H1 (cell line): ENCODE measurements around the gene JAKMIP1. TPM values are rescaled to one million over a fixed set of nuclear protein-coding genes. Genes with fewer than 3 reads are reported as not detected.

Experiments
- GABPA ChIP-seq: IDR thresholded peaks from 2 replicates; pipeline ENCODE4 v1.6.1; 2011; ENCODE audit warnings: mild to moderate bottlenecking, low read length, moderate library complexity, borderline replicate concordance; ENCODE audit not compliant: insufficient read depth
- KDM1A ChIP-seq: fragments of 200-600, 300-600 bp; sonication (generic); IDR thresholded peaks from 2 replicates; pipeline ENCODE4 v1.7.1; 2016; ENCODE audit warnings: mild to moderate bottlenecking, low read length, borderline replicate concordance
- polyA plus RNA-seq, 7 experiments: library from polyadenylated mRNA; depleted of rRNA in 3 of 7; stranded (reverse) in 5 of 7; unstranded in 2 of 7; fragments of >200 nt in 5 of 7; fragments of 200-250 nt in 2 of 7; gene quantifications; 1 replicate in 5 of 7; 2 replicates in 1 of 7; 4 replicates in 1 of 7; pipeline versions ENCODE4 v1.2.1 to v1.2.3, GENCODE V29; 2011 to 2013; ENCODE audit warnings: missing spikeins in 2 of 7, mixed read lengths in 2 of 7
- total RNA-seq: library from RNA; stranded (reverse); fragmentation: NEBNext Ultra II Directional; extraction: Animal tissue kit (Norgen Biotek cat#: 25700); gene quantifications from 2 replicates; pipeline ENCODE4 v1.2.1, GENCODE V29; 2021

JAKMIP1 gene
- total and polyA plus RNA-seq, 2 of the 8 experiments (the other 6 are each of a cell fraction or from before 2014, with no cell fraction given): 2.5 to 4.4 TPM

GRCh38 chr4:6193399-6193798, 7.0 kb downstream of the JAKMIP1 start (continued):
- TF ChIP-seq GABPA (no peak), KDM1A (no peak)
